Superior temporal gyrus (tissue), 1 donor: ENCODE data around the gene PCMT1.
"Not testable (repeated sequence)": the region's sequence is repeated elsewhere in the genome, so short reads cannot be mapped to it uniquely, and the experiment has no call there.

ENCODE experiments used
- DNase-seq: peaks from one replicate; pipeline ENCODE4 v3.0.0-alpha.2; 2016; ENCODE audit errors: extremely low spot score

Gene PCMT1

DNA sequence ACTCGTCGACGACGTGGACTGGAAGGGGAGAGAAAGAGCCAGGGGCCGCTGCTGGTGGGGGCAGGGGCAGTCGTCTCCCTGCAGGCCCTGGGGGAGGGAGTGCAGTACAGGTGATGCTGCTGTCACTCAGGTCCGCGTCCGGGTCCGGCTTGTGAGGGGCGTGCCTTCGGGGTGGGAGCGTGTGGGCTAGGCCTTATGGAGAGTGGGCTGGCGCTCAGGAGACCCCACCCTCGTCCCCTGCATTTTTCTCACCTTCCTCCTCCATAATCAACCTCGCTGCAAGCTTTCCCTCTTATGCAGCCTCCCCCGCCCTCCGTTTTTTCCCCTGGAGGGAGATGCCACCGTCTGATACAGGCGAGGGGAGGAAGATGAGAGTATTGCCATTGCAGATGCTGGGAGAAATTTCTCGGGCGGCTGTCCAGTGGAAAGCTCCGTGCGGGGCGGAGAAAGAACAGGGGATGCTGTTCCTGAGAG lies 632 bp downstream of the PCMT1 start:
- DNase-seq = peak; percentile 32

DNA sequence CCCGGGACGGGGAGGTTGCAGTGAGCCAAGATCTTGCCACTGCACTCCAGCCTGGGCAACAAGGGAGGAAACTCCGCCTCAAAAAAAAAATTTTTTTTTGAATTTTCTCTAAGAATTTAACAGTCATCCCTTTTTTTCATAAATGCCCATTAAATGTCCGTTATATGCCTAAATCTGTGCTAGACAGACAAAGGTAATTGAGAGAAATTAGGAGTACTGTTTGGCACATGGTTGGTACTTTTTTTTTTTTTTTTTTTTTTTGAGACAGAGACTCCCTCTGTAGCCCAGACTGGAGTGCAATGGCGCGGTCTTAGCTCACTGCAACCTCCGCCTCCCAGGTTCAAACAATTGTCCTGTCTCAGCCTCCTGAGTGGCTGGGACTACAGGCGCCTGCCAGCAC lies 1.7 kb downstream of the PCMT1 start:
- DNase-seq = no peak

DNA sequence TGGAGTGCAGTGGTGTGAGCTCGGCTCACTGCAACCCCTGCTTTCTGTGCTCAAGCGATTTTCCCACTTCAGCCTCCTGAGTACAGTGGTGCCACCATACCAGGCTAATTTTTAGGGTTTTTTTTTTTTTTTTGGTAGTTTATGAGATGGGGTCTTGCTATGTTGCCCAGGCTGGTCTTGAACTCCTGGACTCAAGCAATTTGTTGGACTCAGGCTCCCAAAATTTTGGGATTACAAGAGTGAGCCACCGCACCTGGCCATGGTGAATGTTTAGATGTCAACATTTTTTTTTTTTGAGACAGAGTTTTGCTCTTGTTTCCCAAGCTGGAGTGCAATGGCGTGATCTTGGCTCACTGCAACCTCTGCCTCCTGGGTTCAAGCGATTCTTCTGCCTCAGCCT lies 2.4 kb downstream of the PCMT1 start:
- not testable (repeated sequence) for DNase-seq

DNA sequence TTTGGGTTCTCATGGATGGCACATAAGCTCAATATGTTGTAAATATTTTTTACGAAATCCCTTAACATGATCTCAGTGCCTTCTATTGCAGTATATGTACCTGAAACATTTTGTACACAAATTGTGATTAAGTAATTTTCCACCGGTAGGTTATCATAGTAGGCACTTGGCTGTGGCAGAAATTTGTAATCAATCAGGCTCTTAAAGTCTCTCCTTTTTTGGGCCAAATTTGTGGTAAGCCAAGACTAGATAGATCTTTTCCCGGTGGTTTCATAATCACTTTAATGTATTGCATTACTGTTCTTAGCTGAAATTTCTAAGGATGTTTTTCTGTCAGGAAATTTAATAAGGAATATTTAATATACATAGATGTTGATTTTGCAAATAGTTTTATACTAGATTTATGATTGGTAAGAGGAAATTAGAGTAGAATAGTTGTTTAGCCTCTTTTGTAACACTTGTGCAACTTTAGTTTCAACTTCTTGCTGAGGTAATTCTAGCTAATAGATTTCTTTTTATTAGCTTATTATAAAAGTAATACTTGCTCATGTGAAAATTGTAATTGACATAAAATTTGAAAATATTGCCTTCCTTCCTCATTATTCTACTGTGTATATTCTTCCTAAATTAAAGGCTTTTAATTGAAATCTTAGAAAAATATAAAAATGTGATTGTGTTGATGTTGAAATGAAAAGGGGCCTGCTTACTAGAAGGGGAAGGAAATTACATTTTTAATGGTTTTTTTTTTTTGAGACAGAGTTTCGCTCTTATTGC lies 3.2 kb downstream of the PCMT1 start:
- no peak for DNase-seq

DNA sequence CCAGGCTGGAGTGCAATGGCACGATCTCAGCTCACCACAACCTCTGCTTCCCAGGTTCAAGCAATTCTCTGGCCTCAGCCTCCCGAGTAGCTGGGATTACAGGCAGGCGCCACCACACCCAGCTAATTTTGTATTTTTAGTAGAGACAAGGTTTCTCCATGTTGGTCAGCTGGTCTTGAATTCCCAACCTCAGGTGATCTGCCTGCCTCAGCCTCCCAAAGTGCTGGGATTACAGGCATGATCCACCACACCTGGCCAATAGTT lies 3.8 kb downstream of the PCMT1 start:
- DNase-seq = not testable (repeated sequence)

DNA sequence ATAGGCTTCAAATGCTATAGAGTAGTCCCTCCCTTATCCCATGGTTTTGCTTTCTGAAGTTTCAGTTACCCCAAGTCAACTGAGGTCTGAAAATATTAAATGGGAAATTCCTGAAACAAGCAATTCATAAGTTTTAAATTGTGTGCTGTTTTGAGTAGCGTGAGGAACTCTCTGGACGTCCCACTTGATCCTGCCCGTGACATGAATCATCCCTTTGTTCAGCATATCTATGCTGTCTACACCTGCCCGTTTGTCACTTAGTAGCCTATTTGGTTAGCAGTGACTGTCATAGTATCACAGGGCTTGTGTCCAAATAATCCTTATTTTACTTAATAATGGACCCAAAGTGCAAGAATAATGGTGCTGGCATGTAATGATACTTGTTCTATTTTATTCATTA lies 5.0 kb downstream of the PCMT1 start:
- no peak for DNase-seq

DNA sequence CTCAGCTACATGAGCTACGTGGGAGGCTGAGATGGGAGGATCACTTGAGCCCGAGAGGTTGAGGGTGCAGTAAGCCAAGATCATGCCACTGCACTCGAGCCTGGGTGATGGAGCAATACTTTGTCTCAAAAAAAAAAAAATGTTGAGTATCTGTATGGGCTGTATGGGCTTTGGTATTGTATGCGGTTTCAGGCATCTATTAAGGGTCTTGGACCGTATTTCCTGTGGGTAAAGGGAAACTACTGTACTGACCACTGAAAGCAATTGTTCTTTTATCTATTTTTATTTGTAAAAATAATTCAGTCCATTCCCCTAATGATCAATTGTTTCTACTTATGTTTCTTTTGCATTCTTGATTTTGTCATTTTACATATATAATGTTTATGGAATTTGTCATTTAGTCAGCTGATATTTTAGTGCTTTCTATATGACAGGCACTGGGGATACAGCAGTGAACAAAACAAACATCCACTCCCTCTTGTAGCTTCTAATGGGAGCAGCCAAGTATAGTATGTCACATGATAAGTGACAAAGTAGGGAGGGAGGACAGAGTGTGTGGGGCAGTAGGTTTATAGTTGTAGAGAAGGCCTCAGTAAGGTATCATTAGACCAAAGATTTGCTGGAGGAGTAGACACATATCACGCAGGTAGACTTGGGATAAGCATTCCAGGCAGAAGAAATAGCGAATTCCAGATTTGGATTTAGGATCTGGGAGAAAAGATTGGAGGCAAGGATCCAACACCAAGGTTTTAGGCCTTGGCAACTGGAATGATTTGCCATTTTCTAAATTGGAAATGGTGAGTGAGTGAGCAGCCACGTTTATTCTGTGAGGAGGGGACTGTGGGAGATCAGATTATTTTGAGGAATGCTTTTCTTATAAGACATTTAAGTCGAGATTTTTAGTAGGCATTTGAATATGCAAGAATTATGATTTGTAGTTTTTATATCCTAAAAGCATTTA lies 6.0 kb downstream of the PCMT1 start:
- peak; percentile 69 for DNase-seq

DNA sequence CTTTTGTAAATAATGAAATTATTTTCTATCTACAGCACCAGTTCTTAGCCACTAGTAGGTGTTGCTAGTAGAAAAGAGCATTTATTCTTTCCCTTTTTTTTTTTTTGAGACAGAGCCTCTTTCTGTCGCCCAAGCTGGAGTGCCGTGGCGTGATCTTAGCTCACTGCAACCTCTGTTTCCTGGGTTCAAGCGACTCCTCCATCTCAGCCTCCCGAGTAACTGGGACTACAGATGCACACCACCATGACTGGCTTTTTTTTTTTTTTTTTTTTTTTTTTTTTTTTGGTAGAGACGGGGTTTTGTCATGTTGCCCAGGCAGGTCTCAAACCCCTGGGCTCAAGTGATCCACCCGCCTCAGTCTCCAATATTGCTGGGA lies 6.7 kb downstream of the PCMT1 start:
- DNase-seq = no peak

DNA sequence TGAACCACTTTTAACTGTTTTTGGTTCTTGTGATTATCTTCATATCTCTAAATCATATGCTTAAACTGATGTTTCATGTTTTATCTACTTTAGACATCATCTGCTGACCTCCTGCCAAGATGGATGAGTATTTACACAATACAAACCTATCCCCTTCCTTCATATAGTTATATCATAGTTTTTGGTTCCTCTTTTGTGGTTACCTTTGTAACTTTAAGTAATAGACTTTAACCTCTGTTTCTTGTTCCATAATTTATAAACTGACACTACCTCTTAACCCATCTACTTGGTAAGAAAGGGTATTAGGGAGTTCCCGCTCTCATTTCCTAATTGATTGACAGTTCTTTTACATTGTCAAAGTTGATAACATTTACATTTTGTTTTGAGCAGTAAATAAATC lies 11.9 kb downstream of the PCMT1 start:
- no peak for DNase-seq

DNA sequence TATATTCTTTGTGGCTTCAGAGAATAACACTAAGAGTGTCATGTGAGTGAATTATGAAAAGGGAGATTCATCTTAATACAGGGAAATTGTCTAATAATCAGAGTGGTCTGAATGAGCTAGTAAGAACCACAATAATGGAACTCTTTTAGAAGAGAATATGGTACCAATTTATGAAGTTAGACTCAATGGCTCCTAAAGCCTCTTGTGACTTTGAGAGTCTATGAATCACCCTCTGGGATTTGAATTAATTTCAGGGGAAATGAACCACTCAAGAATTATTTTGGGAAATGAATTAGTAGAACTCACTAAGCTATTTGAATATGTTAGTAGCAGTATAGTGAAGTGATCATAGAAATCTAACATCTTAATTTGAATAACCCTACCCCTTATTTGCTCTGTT lies 14.3 kb downstream of the PCMT1 start:
- no peak for DNase-seq

DNA sequence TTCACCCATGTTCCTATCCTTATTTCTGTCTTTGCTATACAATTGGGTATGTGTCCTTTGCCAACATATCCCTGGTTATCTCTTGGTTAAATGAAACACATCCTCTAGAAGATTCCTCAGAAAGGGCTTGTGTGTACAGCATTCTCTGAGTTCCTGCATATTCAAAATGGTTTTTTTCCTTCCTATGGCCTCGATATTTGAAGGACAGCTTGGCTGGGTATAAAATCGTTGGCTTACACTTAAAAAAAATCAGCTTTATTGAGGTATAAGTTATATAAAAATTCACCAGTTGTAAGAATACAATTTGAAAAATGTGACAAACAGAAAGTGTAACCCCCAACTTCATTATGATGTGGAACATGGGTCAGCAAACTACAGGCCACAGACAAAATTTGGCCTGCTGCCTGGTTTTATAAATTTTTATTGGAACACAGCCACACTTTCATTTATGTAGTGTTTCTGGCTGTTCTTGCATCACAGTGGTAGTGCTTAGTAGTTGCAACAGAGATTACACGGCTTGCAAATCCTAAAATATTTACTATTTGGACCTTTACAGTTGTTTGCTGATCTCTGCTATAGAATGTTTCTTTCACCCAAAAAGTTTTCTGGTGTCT lies 16.7 kb downstream of the PCMT1 start:
- no peak for DNase-seq

DNA sequence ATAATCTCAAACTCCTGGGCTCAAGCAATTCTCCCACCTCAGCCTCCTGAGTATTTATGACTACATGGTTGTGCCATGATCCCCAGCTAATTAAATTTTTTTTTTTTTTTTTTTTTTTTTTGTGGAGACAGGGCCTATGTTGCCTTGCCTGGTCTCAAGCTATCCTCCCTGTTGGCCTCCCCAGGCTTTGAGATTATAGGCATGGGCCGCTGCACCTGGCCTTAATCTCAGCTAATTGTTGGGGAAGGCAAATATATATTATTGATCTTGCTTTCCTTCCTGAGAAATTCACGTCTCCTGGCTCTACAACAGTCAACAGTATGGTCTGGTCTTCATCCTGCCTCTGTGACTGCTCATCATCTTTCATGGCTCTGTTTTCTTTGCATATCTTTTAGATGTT lies 20.1 kb downstream of the PCMT1 start:
- DNase-seq = no peak

DNA sequence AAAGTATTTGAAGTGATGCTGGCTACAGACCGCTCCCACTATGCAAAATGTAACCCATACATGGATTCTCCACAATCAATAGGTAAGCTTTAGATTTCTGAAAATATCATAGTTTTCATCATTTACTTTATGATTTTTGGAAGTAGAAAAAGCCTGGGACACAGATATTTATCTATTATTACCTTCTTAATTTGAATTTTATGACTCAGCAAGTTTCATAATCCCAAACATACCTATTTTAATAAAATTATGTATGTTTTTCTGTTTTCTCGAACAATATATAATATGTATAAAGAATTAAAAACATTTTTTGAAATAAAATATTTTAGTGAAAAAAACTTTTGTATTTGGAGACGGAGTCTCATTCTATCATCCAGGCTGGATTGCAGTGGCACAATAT lies 21.6 kb downstream of the PCMT1 start:
- DNase-seq = no peak

DNA sequence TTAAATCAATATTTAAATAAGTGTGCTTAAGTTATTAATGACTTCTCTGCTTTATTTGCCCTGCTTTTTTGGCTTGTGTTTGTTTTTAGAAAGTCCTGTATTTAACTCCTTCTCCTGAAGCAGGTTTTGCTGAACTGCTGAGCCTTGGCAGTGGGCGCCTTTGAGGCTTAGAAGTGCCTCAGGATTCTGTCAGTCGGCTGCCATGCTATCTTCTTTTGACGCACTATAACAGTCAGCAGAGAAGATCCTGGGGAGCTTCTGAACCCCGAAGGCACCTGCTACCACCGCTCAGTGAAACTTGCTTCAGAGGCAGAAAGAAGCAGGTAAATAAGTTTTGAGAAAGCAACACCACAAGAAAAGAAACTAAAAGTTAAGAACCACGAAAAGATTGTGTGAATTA lies 22.4 kb downstream of the PCMT1 start:
- DNase-seq = no peak

DNA sequence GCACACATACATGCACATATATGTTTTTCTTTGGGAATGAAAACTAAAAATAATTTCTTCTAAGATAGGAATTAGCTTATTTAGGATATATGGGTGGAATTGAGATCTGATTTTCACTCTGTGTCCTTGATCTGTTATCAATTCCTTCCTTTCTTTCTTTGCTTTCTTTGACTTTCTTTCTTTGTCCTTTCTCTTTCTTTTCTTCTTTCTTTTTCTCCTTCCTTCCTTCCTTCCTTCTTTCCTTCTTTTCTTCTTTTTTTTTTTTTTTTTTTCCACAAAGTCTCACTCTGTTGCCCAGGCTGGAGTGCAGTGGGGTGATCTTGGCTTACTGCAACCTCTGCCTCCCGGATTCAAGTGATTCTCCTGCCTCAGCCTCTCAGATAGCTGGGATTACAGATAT lies 28.1 kb downstream of the PCMT1 start:
- no peak for DNase-seq

DNA sequence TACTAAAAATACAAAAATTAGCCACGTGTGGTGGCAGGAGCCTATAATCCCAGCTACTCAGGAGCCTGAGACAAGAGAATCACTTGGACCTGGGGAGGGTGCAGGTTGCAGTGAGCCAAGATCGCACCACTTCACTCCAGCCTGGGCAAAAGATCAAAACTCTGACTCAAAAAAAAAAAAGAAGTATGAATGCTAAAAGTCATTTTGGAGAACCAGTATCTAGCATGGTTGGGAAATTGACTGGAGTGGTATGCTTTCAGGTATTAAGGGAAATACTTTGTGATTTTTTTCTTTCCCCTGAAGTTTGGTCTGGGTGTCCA lies 30.1 kb downstream of the PCMT1 start:
- no peak for DNase-seq

DNA sequence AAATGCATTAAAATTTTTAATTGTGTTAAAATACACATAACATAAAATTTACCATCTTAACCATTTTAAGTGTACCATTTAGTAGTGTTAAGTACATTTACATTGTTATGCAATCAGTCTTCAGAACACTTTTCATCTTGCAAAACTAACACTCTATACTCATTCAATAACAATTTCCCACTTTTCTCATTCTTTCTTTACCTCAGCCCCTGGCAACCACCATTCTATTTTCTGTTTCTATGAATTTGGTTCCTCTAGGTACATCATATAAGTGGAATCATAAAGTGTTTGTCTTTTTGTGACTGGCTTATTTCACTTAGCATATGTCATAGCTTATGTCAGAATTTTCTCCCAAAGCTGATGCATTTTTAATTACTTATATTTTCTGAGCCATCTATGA lies 32.2 kb downstream of the PCMT1 start:
- DNase-seq = no peak

DNA sequence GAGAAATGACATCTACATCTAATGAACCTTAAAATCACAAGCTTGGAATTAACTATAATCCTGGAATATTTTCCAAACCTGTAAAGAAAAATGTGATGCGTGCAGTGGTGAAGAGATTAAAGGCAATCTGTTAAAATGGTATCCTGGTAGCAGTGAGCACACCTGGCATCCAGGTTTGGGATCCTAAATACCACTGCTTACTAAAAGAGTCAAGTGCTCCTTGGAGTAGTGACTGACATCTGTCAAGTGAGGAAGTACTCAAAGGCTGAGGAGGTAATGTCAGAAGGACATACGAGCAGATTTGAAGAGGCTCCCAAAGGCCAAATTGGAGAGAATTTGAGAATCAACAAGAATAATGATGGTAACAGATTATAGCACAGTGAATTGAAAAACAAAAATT lies 32.8 kb downstream of the PCMT1 start:
- DNase-seq = no peak

DNA sequence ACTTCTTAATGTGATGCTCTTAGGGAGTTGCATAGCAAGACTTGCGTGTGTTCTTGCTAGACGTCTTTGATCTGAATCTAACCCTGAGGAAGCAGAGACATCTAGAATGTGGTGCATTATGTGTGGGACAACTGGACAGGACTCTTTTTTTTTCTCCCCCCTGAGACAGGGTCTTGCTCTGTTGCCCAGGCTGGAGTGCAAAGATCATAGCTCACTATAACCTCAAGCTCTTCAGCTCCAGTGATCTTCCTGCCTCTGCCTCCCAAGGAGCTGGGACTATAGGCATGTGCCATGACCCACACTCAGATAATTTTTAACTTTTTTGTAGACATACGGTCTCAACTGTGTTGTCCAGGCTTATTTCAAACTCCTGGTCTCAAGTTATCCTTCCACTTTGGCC lies 34.0 kb downstream of the PCMT1 start:
- DNase-seq = no peak

DNA sequence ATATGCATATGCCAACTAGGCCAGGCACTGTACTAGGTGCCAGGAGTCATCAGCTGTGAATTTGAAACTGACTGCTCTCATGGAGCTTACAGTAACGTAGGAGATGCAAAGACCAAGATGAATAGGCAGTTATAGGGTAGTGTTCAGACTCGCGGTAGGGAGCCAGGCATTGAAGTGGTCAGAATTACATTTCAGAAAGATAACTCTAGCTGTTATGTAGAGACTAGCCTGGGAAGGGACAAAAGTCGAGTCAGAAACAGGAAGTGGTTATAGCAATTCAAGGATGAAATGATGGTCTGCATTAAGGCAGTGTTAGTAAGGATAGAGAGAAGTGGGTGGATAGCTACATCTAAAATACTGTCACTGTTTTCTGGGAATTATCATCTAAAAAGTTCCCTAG lies 56.6 kb downstream of the PCMT1 start:
- DNase-seq = no peak

DNA sequence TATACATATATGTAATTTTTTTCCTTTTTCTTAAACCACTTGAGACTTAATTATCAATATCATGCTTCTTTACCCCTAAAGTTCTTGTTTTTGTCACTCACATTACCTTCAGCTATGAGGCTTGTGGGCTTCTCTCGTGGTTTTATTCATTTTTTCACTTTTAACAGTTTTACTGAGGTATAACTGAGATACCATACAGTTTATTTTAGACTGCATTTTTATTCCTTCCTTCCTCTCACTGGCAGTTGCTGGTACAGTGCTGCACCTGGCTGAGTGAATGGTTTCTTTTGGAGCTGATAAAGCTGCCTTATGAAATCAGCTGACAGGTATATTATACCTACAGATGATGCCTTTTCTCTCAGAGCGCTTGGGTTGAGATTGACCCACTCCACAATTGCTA lies 60.3 kb downstream of the PCMT1 start:
- DNase-seq = no peak

DNA sequence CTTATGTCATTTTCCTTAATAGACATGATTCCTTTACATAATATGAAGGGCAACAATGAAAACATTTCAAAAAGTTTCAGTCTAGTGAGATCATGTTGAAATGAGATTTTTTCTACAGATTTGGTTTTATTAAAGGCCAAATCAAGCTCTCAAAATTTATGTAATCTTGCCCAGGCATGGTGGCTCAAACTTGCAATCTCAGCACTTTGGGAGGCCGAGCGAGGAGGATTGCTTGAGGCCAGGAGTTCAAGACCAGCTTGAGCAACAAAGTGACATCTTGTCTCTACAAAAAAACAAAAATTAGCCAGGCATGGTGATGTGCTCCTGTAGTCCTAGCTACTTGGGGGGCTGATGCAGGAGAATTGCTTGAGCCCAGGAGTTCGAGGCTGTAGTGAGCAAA lies 63.8 kb downstream of the PCMT1 start:
- DNase-seq = no peak

DNA sequence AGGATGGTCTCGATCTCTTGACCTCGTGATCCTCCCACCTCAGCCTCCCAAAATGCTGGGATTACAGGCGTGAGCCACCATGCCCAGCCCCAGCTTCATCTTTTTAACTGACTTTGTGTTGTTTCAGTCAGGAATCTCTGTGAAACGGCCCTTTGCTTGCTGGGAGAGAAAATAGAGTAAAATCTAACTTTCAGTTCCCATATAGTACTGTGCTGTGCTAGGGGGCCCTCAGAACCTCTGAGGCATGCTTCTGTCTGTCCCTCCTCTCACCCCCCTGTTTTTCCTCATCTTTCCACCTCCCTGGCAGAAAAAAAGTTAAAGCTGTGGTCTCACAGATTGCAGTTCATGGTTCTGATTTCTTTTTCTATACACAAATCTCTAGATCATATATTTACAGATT lies 66.2 kb downstream of the PCMT1 start:
- DNase-seq = no peak
